Adipose tissue (tissue), 3 donors: ENCODE data around the gene CREB3L1. TPM values are rescaled to one million over a fixed set of nuclear protein-coding genes. Genes with fewer than 3 reads are reported as not detected.

Experiments used
- H3K27ac ChIP-seq: one replicate; pipeline ENCODE4 v1.5.1; 2013; ENCODE audit warnings: low read depth, low read length
- WGBS, 3 donors: extraction: QIAGEN DNeasy Blood & Tissue Kit; methylation state at CpG; one replicate each; pipeline ENCODE4 v1.1.7; 2013; 5-methylcytosine and 5-hydroxymethylcytosine counted together
- polyA plus RNA-seq, 3 donors: library from polyadenylated mRNA; stranded (reverse); fragments of 200-250 nt; gene quantifications; one replicate each; pipeline ENCODE4 v1.2.3, GENCODE V29; 2013
- donor health status: healthy with polysubstance abuse.
- donor health status: Bipolar disorder and iron deficiency.
- donor health status: healthy.

The CREB3L1 gene
- polyA plus RNA-seq, 3 donors, result 5.8 to 29.8 (median 11.7) TPM

- H3K27ac ChIP-seq, result no peak overlapping the region
These were observed 9.5 kb upstream of the CREB3L1 start for GRCh38 chr11:46267930-46268329.

GRCh38 chr11:46270684-46271083, 6.8 kb upstream of the CREB3L1 start:
- H3K27ac ChIP-seq, result no peak overlapping the region
- 74 to 95% (median 75%) methylated on average over 5 of the region's 5 CpGs for WGBS, 3 donors

- 85 to 100% (median 95%) methylated on average over 1 of the region's 1 CpG for WGBS, 3 donors
These were observed 6.1 kb upstream of the CREB3L1 start for GRCh38 chr11:46271407-46271806.

GRCh38 chr11:46271875-46272815, 5.3 kb upstream of the CREB3L1 start:
- 75 to 80% (median 79%) methylated on average over 16 of the region's 16 CpGs for WGBS, 3 donors
- no peak overlapping the region for H3K27ac ChIP-seq

More at GRCh38 chr11:46271407-46271806, 6.1 kb upstream of the CREB3L1 start:
- H3K27ac ChIP-seq, result no peak overlapping the region

GRCh38 chr11:46272816-46273427, 4.5 kb upstream of the CREB3L1 start:
- H3K27ac ChIP-seq, result no peak overlapping the region
- 25 to 45% (median 31%) methylated on average over 9 of the region's 9 CpGs for WGBS, 3 donors

- WGBS, 3 donors, result 21 to 59% (median 55%) methylated on average over 7 of the region's 7 CpGs
- no peak overlapping the region for H3K27ac ChIP-seq
These were observed 3.8 kb upstream of the CREB3L1 start for GRCh38 chr11:46273511-46274205.

- no peak overlapping the region for H3K27ac ChIP-seq
- 19 to 60% (median 56%) methylated on average over 6 of the region's 6 CpGs for WGBS, 3 donors
These were observed 1.4 kb upstream of the CREB3L1 start for GRCh38 chr11:46275964-46276641.

GRCh38 chr11:46277313-46277621, 195 bp upstream of the CREB3L1 start:
- no peak overlapping the region for H3K27ac ChIP-seq
- 10 to 15% (median 11%) methylated on average over 8 of the region's 8 CpGs for WGBS, 3 donors

- H3K27ac ChIP-seq, result no peak overlapping the region
- 9 to 22% (median 16%) methylated on average over 20 to 22 of the region's 22 CpGs for WGBS, 3 donors
These were observed 1.1 kb downstream of the CREB3L1 start for GRCh38 chr11:46278387-46279125.

- no peak overlapping the region for H3K27ac ChIP-seq
- WGBS, 3 donors, result 45 to 56% (median 56%) methylated on average over 15 of the region's 15 CpGs
These were observed 2.0 kb downstream of the CREB3L1 start for GRCh38 chr11:46279126-46280099.

- no peak overlapping the region for H3K27ac ChIP-seq
- WGBS, 3 donors, result 64 to 72% (median 71%) methylated on average over 5 of the region's 5 CpGs
These were observed 3.2 kb downstream of the CREB3L1 start for GRCh38 chr11:46280706-46281105.

GRCh38 chr11:46281371-46281831, 3.9 kb downstream of the CREB3L1 start:
- H3K27ac ChIP-seq, result no peak overlapping the region
- WGBS, 3 donors, result 16 to 28% (median 26%) methylated on average over 7 of the region's 7 CpGs

- 77 to 94% (median 79%) methylated on average over 3 of the region's 3 CpGs for WGBS, 3 donors
These were observed 7.7 kb downstream of the CREB3L1 start for GRCh38 chr11:46285173-46285572.

GRCh38 chr11:46285594-46286033, 8.2 kb downstream of the CREB3L1 start:
- H3K27ac ChIP-seq, result no peak overlapping the region
- 45 to 78% (median 62%) methylated on average over 11 of the region's 11 CpGs for WGBS, 3 donors

More at GRCh38 chr11:46285173-46285572, 7.7 kb downstream of the CREB3L1 start:
- no peak overlapping the region for H3K27ac ChIP-seq

GRCh38 chr11:46286789-46287188, 9.3 kb downstream of the CREB3L1 start:
- no peak overlapping the region for H3K27ac ChIP-seq
- 75 to 86% (median 82%) methylated on average over 5 of the region's 5 CpGs for WGBS, 3 donors

- WGBS, 3 donors, result 89 to 94% (median 93%) methylated on average over 5 of the region's 5 CpGs
- H3K27ac ChIP-seq, result no peak overlapping the region
These were observed 11.0 kb downstream of the CREB3L1 start for GRCh38 chr11:46288451-46288850.

- no peak overlapping the region for H3K27ac ChIP-seq
- 73 to 94% (median 79%) methylated on average over 2 of the region's 2 CpGs for WGBS, 3 donors
These were observed 12.5 kb downstream of the CREB3L1 start for GRCh38 chr11:46290011-46290410.
